SK-N-SH (cell line): ENCODE data around the gene TBC1D10B. TPM values are rescaled to one million over a fixed set of nuclear protein-coding genes. Genes with fewer than 3 reads are reported as not detected.

Experiments
- CTCF ChIA-PET: fragments of 300-600, 350-600 bp; formaldehyde crosslinking; extraction: SDS; loops from one replicate; lab custom pipeline; 2021; lab: Yijun Ruan, JAX
- POLR2A ChIA-PET: fragments of 350-600 bp; sonication (Branson Sonifier 250); formaldehyde crosslinking; extraction: SDS; loops from one replicate; lab custom pipeline; 2020; ENCODE audit warnings: antibody characterized with exemption, inconsistent platforms; lab: Yijun Ruan, JAX
- DNase-seq: peaks from one replicate; pipeline ENCODE4 v3.0.0; 2012
- H2AFZ ChIP-seq: fragments of 200-600 bp; sonication (generic); 2 replicates; pipeline ENCODE4 v1.8.1; 2016; ENCODE audit warnings: antibody characterized with exemption, mild to moderate bottlenecking, low read depth
- H3F3A ChIP-seq: fragments of 200-600 bp; sonication (generic); replicated peaks from 2 replicates; pipeline ENCODE3; 2016; ENCODE audit warnings: antibody characterized with exemption, mild to moderate bottlenecking; ENCODE audit not compliant: insufficient read depth
- H3K27ac ChIP-seq, 2 experiments: fragments of 200-500 bp in 1 of 2; fragments of 200-600 bp in 1 of 2; sonication (Bioruptor generic) in 1 of 2; sonication (generic), shearing (Covaris generic) in 1 of 2; 2 replicates each; pipeline versions ENCODE4 v1.5.1 to v1.6.1; 2014 to 2016; ENCODE audit warnings: low read depth in 2 of 2, inconsistent platforms in 1 of 2, low read length in 1 of 2, mild to moderate bottlenecking in 1 of 2, mixed read lengths in 1 of 2
- H3K27me3 ChIP-seq: fragments of 200-600 bp; sonication (generic), shearing (Covaris generic); 2 replicates; pipeline ENCODE4 v1.6.1; 2016; ENCODE audit warnings: mixed run types; ENCODE audit not compliant: insufficient read depth
- H3K36me3 ChIP-seq, 2 experiments: fragments of 200-500 bp in 1 of 2; fragments of 200-600 bp in 1 of 2; sonication (Bioruptor generic) in 1 of 2; sonication (generic) in 1 of 2; replicated peaks in 1 of 2; 2 replicates each; pipeline versions ENCODE3 to v1.5.1; 2014 to 2016; ENCODE audit warnings: low read length in 1 of 2, mild to moderate bottlenecking in 1 of 2; ENCODE audit not compliant: insufficient read depth in 2 of 2, control insufficient read depth in 1 of 2
- H3K4me1 ChIP-seq, 2 experiments: fragments of 200-500 bp in 1 of 2; fragments of 200-600 bp in 1 of 2; sonication (Bioruptor generic) in 1 of 2; sonication (generic), shearing (Covaris generic) in 1 of 2; 2 replicates each; pipeline versions ENCODE4 v1.5.1 to v1.6.1; 2014 to 2016; ENCODE audit warnings: low read depth in 1 of 2, low read length in 1 of 2, mixed run types in 1 of 2; ENCODE audit not compliant: insufficient read depth in 2 of 2, control insufficient read depth in 1 of 2
- H3K4me2 ChIP-seq: fragments of 200-600 bp; sonication (generic), shearing (Covaris generic); 2 replicates; pipeline ENCODE4 v1.6.1; 2017; ENCODE audit warnings: mixed run types
- H3K4me3 ChIP-seq, 2 experiments: fragments of 200-500 bp in 1 of 2; fragments of 200-600 bp in 1 of 2; sonication (Bioruptor generic) in 1 of 2; sonication (generic), shearing (Covaris generic) in 1 of 2; 2 replicates each; pipeline versions ENCODE4 v1.5.1 to v1.8.1; 2014 to 2016; ENCODE audit warnings: low read depth in 2 of 2, inconsistent platforms in 1 of 2, low read length in 1 of 2, mild to moderate bottlenecking in 1 of 2, mixed read lengths in 1 of 2, moderate library complexity in 1 of 2
- H3K79me2 ChIP-seq: fragments of 200-600 bp; sonication (generic); 2 replicates; pipeline ENCODE4 v1.8.1; 2017; ENCODE audit warnings: mild to moderate bottlenecking; ENCODE audit not compliant: insufficient read depth
- H3K9ac ChIP-seq: fragments of 200-600 bp; sonication (generic); 2 replicates; pipeline ENCODE4 v1.6.1; 2017; ENCODE audit warnings: mixed run types
- H3K9me2 ChIP-seq: fragments of 200-600 bp; sonication (generic); 2 replicates; pipeline ENCODE4 v1.6.1; 2017; ENCODE audit warnings: mixed run types
- H3K9me3 ChIP-seq: fragments of 200-600 bp; sonication (generic); 2 replicates; pipeline ENCODE4 v1.6.1; 2017; ENCODE audit warnings: mixed run types, mild to moderate bottlenecking, moderate library complexity
- H4K20me1 ChIP-seq: fragments of 200-600 bp; sonication (generic); 2 replicates; pipeline ENCODE4 v1.6.1; 2017; ENCODE audit warnings: mild to moderate bottlenecking, mixed run types; ENCODE audit not compliant: insufficient read depth
- ELF1 ChIP-seq: IDR thresholded peaks from 2 replicates; pipeline ENCODE4 v1.4.0; 2012
- EP300 ChIP-seq, 2 experiments: IDR thresholded peaks; 2 replicates each; pipeline versions ENCODE4 v1.4.0 to v1.6.1; 2012; ENCODE audit warnings: borderline replicate concordance in 1 of 2, low read depth in 1 of 2, low read length in 1 of 2
- FOXJ3 ChIP-seq: sonication (generic); formaldehyde crosslinking; IDR thresholded peaks from 2 replicates; pipeline ENCODE4 v1.5.1; 2020; ENCODE audit warnings: mild to moderate bottlenecking, missing genetic modification reagents
- MXI1 ChIP-seq: IDR thresholded peaks from 2 replicates; pipeline ENCODE4 v1.6.1; 2012; ENCODE audit warnings: mild to moderate bottlenecking, low read depth, low read length, improper control_type of control experiment
- PBX3 ChIP-seq: IDR thresholded peaks from 2 replicates; pipeline ENCODE4; 2012
- POLR2AphosphoS5 ChIP-seq: IDR thresholded peaks from 2 replicates; pipeline ENCODE4 v1.6.1; 2012; ENCODE audit warnings: low read depth, low read length
- RCOR1 ChIP-seq: fragments of 150-350 bp; IDR thresholded peaks from 2 replicates; pipeline ENCODE4 v1.6.1; 2017; ENCODE audit warnings: antibody characterized with exemption, low read length
- REST ChIP-seq: IDR thresholded peaks from 2 replicates; pipeline ENCODE4 v1.6.1; 2012; ENCODE audit warnings: mild to moderate bottlenecking, low read depth, low read length, moderate library complexity
- SIN3A ChIP-seq: IDR thresholded peaks from 2 replicates; pipeline ENCODE4 v1.6.1; 2012; ENCODE audit warnings: low read depth, mild to moderate bottlenecking, low read length, moderate library complexity, borderline replicate concordance
- TAF1 ChIP-seq: IDR thresholded peaks from 2 replicates; pipeline ENCODE4 v1.6.1; 2012; ENCODE audit warnings: low read depth, mild to moderate bottlenecking, low read length, moderate library complexity, borderline replicate concordance
- YY1 ChIP-seq: IDR thresholded peaks from 2 replicates; pipeline ENCODE4 v1.4.0; 2012; ENCODE audit warnings: low read depth, mild to moderate bottlenecking
- WGBS: methylation state at CpG from one replicate; pipeline ENCODE4 v1.1.6; 2017; ENCODE audit warnings: low lambda C conversion rate; 5-methylcytosine and 5-hydroxymethylcytosine counted together
- polyA plus RNA-seq, 3 experiments: library from polyadenylated mRNA; depleted of rRNA; stranded (reverse); fragments of >200 nt; gene quantifications; 2 replicates each; pipeline ENCODE4 v1.2.3, GENCODE V29; 2012
- TF ChIP-seq, protein P1 (sequence below): fragments of 150-350 bp; IDR thresholded peaks from 2 replicates; pipeline ENCODE4 v1.6.1; 2016; ENCODE audit warnings: mild to moderate bottlenecking, low read depth, low read length
- TF ChIP-seq, protein P2 (sequence below): IDR thresholded peaks from 2 replicates; pipeline ENCODE4 v1.4.0; 2012; ENCODE audit warnings: low read depth
- TF ChIP-seq, protein P3 (sequence below): fragments of 200-600 bp; sonication (generic); IDR thresholded peaks from 2 replicates; pipeline ENCODE4 v1.6.1; 2017; ENCODE audit warnings: antibody characterized with exemption, mild to moderate bottlenecking, moderate library complexity

The TBC1D10B gene
- polyA plus RNA-seq, 1 of the 3 experiments (the other 2 are of a cell fraction) = 20.5 TPM

DNA sequence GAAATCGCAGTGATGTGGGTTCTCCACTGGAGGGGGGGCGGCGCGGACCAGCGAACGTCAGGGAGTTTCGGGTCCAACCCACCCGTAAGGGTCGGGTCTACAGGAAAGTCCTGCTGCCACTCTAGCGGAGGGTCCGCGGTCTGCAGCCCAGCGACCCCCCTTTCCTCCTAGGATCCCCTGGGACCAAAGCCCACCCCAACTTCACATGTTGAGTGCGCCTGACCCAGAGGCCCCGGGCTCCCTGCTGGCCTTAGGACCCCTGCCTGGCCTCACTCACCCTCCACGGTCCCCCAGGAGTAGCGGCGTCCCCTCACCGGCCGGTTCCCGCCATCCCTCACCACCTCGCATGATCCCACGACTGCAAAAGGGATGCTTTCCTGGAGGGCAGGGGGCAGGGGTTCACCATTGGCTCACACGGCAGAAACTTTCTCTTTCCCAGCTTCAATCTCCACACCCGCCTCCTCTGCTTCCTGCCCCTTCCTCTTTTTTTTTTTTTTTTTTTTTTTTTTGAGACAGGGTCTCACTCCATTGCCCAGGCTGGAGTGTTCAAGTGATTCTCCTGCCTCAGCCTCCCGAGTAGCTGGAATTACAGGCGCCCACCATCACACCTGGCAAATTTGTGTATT is 9.0 kb upstream of the TBC1D10B start (continued):
- TF ChIP-seq, protein P1, sequence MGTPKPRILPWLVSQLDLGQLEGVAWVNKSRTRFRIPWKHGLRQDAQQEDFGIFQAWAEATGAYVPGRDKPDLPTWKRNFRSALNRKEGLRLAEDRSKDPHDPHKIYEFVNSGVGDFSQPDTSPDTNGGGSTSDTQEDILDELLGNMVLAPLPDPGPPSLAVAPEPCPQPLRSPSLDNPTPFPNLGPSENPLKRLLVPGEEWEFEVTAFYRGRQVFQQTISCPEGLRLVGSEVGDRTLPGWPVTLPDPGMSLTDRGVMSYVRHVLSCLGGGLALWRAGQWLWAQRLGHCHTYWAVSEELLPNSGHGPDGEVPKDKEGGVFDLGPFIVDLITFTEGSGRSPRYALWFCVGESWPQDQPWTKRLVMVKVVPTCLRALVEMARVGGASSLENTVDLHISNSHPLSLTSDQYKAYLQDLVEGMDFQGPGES = no peak
- TF ChIP-seq FOXJ3 (CRISPR knock-in tag) (no peak), RCOR1 (no peak), PBX3 (no peak), ELF1 (no peak), REST (no peak)

DNA sequence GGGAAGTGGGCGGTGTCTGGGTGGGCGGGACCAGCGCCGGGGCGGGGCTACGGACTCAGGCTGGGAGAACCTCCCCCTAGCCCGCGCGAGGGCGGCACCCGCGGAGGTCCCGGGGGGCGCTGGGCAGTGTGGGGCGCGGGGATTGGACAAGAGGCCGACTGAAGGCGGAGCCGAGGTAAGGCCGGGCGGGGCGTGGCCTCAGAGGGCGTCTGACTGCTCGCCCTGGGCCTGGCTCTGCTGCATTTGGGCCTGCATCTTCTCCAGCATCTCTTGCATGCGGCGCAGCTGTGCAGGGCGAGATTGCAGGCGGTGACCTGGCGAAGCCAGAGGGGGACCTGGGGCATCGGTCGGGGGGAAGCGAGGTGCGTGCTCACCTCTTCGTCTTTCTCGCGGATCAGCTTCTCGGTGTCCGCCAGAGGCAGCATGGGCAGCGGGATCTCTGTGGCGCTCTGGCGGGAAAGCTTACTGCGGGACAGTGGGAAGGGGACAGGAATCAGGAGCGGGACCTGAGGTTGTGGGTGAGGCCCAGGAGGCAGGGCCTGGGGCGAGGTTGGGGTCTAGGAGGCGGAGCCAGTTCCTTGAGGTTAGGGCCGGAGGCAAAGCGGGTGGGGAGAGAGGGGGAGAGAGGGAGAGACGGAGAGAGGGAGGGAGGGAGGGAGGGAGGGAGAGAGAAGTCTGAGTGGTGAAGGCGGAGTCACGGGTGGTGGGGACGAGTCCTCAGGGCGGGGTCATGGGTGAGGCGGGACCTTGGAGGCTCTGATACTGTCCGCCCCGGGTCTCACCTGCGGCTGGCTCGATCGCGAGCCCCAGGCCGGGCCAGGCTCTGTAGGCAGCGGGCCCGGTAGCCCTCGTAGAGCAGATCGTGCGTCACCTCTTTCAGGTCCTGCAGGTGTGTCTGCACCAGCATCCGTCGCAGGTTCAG is 8.2 kb upstream of the TBC1D10B start:
- Histone ChIP-seq H3K9ac (peak overlapping the region; percentile 97), H3K27me3 (no peaks in the 10 kb centered on the region), H3K9me3 (no peaks in the 10 kb centered on the region), H4K20me1 (peaks cover 12% of the 10 kb centered on the region; the same call in 1 of the 2 replicates), H3K4me3 (peak overlapping the region; percentile 70 to 96), H3K9me2 (no peaks in the 10 kb centered on the region), H3K4me2 (peak overlapping the region; percentile 100), H3K4me1 (peaks cover 6 to 9% of the 10 kb centered on the region in 2 experiments; a peak in 3 of 4 replicates), H2AFZ (peak overlapping the region; percentile 93), H3F3A (peaks cover 19% of the 10 kb centered on the region), H3K36me3 (peaks cover 0 to 6% of the 10 kb centered on the region in 2 experiments), H3K79me2 (peaks cover 15% of the 10 kb centered on the region; the same call in 1 of the 2 replicates), H3K27ac (peak overlapping the region; percentile 98 to 99)
- peak; percentile 98 for DNase-seq
- TF ChIP-seq POLR2AphosphoS5 = peak; percentile 93
- TF ChIP-seq ELF1 = no peak
- TF ChIP-seq MXI1 = peak; percentile 48; the same call in 1 of the 2 replicates
- TF ChIP-seq, protein P2, sequence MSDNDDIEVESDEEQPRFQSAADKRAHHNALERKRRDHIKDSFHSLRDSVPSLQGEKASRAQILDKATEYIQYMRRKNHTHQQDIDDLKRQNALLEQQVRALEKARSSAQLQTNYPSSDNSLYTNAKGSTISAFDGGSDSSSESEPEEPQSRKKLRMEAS = peak; percentile 57; the same call in 1 of the 2 replicates
- peak; percentile 77 for TF ChIP-seq TAF1
- TF ChIP-seq, protein P3, sequence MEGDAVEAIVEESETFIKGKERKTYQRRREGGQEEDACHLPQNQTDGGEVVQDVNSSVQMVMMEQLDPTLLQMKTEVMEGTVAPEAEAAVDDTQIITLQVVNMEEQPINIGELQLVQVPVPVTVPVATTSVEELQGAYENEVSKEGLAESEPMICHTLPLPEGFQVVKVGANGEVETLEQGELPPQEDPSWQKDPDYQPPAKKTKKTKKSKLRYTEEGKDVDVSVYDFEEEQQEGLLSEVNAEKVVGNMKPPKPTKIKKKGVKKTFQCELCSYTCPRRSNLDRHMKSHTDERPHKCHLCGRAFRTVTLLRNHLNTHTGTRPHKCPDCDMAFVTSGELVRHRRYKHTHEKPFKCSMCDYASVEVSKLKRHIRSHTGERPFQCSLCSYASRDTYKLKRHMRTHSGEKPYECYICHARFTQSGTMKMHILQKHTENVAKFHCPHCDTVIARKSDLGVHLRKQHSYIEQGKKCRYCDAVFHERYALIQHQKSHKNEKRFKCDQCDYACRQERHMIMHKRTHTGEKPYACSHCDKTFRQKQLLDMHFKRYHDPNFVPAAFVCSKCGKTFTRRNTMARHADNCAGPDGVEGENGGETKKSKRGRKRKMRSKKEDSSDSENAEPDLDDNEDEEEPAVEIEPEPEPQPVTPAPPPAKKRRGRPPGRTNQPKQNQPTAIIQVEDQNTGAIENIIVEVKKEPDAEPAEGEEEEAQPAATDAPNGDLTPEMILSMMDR = peak; percentile 35
- no peak for TF ChIP-seq YY1
- TF ChIP-seq PBX3 = no peak
- TF ChIP-seq SIN3A = no peak
- TF ChIP-seq EP300 (IDR thresholded peaks at IDR 0.05; ENCODE audit: borderline replicate concordance in 1 of 2, low read depth in 1 of 2, low read length in 1 of 2) = peak in 1 of 2 experiments; percentile 18; a peak in 1 of 4 replicates
- ChIA-PET POLR2A (interaction anchor here (0.9 to 1.5 kb wide), 5 partner anchors 9 to 24 kb away, joined by 3 to 9 read pairs (median 3); partner anchors contain the start of gene ZNF48), CTCF (interaction anchor here (0.6 to 2.0 kb wide), 7 partner anchors 17 to 31 kb away, joined by 3 to 11 read pairs (median 3); partner anchors contain the start of genes CD2BP2, ZNF48 and ZNF771)
- 2% methylated on average over 23 of the region's 67 CpGs for WGBS
